Upper lobe of left lung (tissue), 6 donors: Measurements from ENCODE around the gene CDC42BPA. TPM values are rescaled to one million over a fixed set of nuclear protein-coding genes. Genes with fewer than 3 reads are reported as not detected.

Source experiments
- ATAC-seq, 2 donors: fragments of 200-7000 bp; cut with Tn5 transposase; one replicate each; pipeline ENCODE4 v1.9.1; 2022; ENCODE audit warnings: mild to moderate bottlenecking in 2 of 2, moderate library complexity in 2 of 2; ENCODE audit not compliant: low FRiP score in 2 of 2
- DNase-seq, 2 donors: peaks; one replicate each; pipeline ENCODE4 v3.0.0-alpha.2; 2019 to 2020
- H3K27ac ChIP-seq, 4 donors: fragments of 200-600 bp; sonication (generic); one replicate each; pipeline ENCODE4 v1.5.1; 2016 to 2019
- H3K27me3 ChIP-seq, 4 donors: fragments of 200-600 bp; sonication (generic); one replicate each; pipeline ENCODE4 v1.5.1; 2017 to 2019
- H3K36me3 ChIP-seq, 4 donors: fragments of 200-600 bp; sonication (generic); one replicate each; pipeline ENCODE4 v1.5.1; 2016 to 2019
- H3K4me1 ChIP-seq, 4 donors: fragments of 200-600 bp; sonication (generic); one replicate each; pipeline ENCODE4 v1.5.1; 2018 to 2019
- H3K4me3 ChIP-seq, 4 donors: fragments of 200-600 bp; sonication (generic); one replicate each; pipeline ENCODE4 v1.5.1; 2017 to 2019; ENCODE audit warnings: mild to moderate bottlenecking in 2 of 4, moderate library complexity in 1 of 4
- H3K9me3 ChIP-seq, 4 donors: fragments of 200-600 bp; sonication (generic); one replicate each; pipeline ENCODE4 v1.5.1; 2018 to 2019
- EP300 ChIP-seq, 4 donors: sonication (generic); formaldehyde crosslinking; IDR thresholded peaks; one replicate each; pipeline ENCODE4 v1.5.1; 2017; ENCODE audit warnings: antibody characterized with exemption in 4 of 4, control low read depth in 2 of 4
- POLR2A ChIP-seq, 4 donors: fragments of 450-650 bp; IDR thresholded peaks; one replicate each; pipeline ENCODE4 v1.5.1; 2016 to 2017; ENCODE audit warnings: antibody characterized with exemption in 4 of 4, mild to moderate bottlenecking in 2 of 4
- POLR2AphosphoS5 ChIP-seq, 2 donors: sonication (generic); formaldehyde crosslinking; IDR thresholded peaks; one replicate each; pipeline ENCODE4 v1.5.1; 2017; ENCODE audit warnings: antibody characterized with exemption in 2 of 2
- WGBS, 2 donors: methylation state at CpG; one replicate each; pipeline ENCODE4 v1.1.5; 2017 to 2018; 5-methylcytosine and 5-hydroxymethylcytosine counted together
- total RNA-seq, 6 donors: library from RNA; depleted of rRNA in 4 of 6; stranded (reverse); fragments of >200 nt in 4 of 6; gene quantifications; one replicate each; pipeline versions ENCODE4 v1.1.0 to v1.2.1, GENCODE V29; 2016 to 2021
- TF ChIP-seq, protein P1 (sequence below), 6 experiments: fragments of 450-650 bp in 4 of 6; fragments of 200-600 bp in 2 of 6; sonication (generic) in 2 of 6; IDR thresholded peaks; one replicate each; pipeline ENCODE4 v1.5.1; 2016 to 2019; ENCODE audit warnings: antibody characterized with exemption in 6 of 6
- donor health status: DM: no; HTN: no; CAD: no; lungs with moderate emphysema.
- donor health status: DM: no; HTN: yes; CAD: no; lungs with severe emphysema.

CDC42BPA gene
- total RNA-seq, 6 donors from 2014 or later, result 27.8 to 76.1 (median 33.1) TPM

DNA sequence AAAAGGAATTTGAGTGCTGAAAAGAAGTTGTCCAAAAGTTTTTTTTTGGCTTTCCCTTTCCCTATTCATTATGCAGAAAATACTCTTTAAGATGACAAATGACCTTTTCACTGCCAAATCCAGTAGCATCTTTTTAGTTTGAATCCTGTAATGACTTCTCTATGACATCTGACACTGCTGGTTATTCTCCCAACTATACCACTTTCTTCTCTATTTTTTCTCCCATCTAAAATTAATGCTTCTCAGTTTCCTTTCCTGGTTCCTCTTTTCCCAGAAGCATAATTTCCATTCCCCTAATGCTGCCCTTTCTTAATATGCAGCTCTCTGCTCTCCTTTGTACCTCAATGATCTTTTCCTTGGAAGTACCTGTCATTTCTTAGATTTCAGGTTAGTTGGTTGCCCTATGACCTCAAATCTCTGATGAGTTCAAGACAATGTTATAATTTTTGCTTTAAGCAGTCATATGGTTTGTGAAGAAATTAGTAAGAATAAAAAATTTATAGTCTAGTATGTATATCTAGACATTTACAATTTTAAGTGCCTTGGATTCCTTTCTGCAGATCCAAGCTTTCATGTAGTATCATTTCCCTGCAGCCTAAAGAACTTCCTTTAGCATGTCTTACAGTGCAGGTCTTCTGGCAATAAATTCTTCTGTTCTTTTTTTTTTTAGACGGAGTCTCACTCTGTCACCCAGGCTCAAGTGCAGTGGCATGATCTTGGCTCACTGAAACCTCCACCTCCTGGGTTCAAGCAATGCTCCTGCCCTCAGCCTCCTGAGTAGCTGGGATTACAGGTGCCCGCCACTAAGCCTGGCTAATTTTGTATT is 150.8 kb downstream of the CDC42BPA start:
- no peak overlapping the region for H3K27ac ChIP-seq
- no peak for ATAC-seq
- WGBS, 2 donors, result 79 to 84% methylated on average over 2 of the region's 2 CpGs
- no peaks in the 10 kb centered on the region for H3K27me3 ChIP-seq
- TF ChIP-seq POLR2AphosphoS5 (IDR thresholded peaks at IDR 0.05) (no peak), POLR2A (IDR thresholded peaks at IDR 0.05) (no peak), EP300 (IDR thresholded peaks at IDR 0.05) (no peak)
- TF ChIP-seq, protein P1, sequence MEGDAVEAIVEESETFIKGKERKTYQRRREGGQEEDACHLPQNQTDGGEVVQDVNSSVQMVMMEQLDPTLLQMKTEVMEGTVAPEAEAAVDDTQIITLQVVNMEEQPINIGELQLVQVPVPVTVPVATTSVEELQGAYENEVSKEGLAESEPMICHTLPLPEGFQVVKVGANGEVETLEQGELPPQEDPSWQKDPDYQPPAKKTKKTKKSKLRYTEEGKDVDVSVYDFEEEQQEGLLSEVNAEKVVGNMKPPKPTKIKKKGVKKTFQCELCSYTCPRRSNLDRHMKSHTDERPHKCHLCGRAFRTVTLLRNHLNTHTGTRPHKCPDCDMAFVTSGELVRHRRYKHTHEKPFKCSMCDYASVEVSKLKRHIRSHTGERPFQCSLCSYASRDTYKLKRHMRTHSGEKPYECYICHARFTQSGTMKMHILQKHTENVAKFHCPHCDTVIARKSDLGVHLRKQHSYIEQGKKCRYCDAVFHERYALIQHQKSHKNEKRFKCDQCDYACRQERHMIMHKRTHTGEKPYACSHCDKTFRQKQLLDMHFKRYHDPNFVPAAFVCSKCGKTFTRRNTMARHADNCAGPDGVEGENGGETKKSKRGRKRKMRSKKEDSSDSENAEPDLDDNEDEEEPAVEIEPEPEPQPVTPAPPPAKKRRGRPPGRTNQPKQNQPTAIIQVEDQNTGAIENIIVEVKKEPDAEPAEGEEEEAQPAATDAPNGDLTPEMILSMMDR (IDR thresholded peaks at IDR 0.05), result no peak
- no peaks in the 10 kb centered on the region for H3K9me3 ChIP-seq
- H3K4me1 ChIP-seq, result no peaks in the 10 kb centered on the region
- DNase-seq, result no peak
- no peaks in the 10 kb centered on the region for H3K36me3 ChIP-seq
- H3K4me3 ChIP-seq, result no peak overlapping the region

DNA sequence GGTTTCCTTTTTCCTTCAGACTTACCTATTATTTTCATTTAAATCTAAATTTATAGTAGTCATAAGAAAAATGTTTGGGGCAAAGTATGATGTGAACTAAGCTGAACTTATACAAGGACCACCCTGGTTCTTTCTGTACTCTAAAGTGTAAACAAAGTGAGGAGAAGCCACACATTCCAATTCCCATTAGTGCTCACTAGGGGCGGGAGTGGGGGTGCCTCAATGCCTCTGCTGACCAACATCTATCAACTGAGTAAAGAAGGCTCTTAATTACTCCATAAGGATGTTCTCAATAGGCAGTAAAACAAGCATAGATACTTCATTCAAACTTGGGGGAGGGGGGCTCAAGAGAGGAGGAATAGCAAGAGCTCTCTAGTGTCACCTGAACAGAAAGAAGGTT is 151.7 kb downstream of the CDC42BPA start:
- Histone ChIP-seq H3K4me3 (no peak overlapping the region), H3K27me3 (no peaks in the 10 kb centered on the region), H3K36me3 (no peaks in the 10 kb centered on the region), H3K27ac (no peak overlapping the region), H3K4me1 (no peaks in the 10 kb centered on the region), H3K9me3 (no peaks in the 10 kb centered on the region)
- ATAC-seq (no peak), DNase-seq (no peak)
- WGBS, 2 donors, result 86 to 96% methylated on average over 1 of the region's 1 CpG
- no peak for TF ChIP-seq POLR2AphosphoS5 (IDR thresholded peaks at IDR 0.05)
- no peak for TF ChIP-seq POLR2A (IDR thresholded peaks at IDR 0.05)
- TF ChIP-seq, protein P1 (IDR thresholded peaks at IDR 0.05), result no peak
- TF ChIP-seq EP300 (IDR thresholded peaks at IDR 0.05), result no peak

DNA sequence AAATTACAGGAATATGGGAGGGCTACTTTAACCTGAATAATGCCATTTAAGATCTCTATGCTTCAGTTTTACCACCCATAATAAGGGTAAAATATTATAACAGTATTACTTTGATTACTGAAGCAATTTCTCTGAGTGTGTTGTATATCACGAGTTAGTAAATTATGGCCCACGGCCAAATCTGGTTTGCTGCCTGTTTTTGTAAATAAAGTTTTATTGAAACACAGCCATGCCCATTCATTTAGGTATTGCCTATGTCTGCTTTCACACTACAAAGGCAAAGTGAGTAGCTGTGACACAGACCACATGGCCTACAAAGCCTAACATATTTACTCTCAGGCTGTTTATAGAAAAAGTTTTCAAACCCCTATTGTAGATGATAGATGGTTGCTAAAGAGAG is 156.8 kb downstream of the CDC42BPA start:
- 48% methylated on average over 2 of the region's 2 CpGs for WGBS, 2 donors
- Histone ChIP-seq H3K4me1 (no peaks in the 10 kb centered on the region), H3K27me3 (no peaks in the 10 kb centered on the region), H3K27ac (no peak overlapping the region), H3K36me3 (peaks cover 0 to 19% (median 4%) of the 10 kb centered on the region in 4 donors), H3K4me3 (no peak overlapping the region), H3K9me3 (no peaks in the 10 kb centered on the region)
- ATAC-seq (no peak), DNase-seq (no peak)
- no peak for TF ChIP-seq POLR2AphosphoS5 (IDR thresholded peaks at IDR 0.05)
- TF ChIP-seq EP300 (IDR thresholded peaks at IDR 0.05), result no peak
- TF ChIP-seq, protein P1 (IDR thresholded peaks at IDR 0.05), result no peak
- TF ChIP-seq POLR2A (IDR thresholded peaks at IDR 0.05), result no peak

DNA sequence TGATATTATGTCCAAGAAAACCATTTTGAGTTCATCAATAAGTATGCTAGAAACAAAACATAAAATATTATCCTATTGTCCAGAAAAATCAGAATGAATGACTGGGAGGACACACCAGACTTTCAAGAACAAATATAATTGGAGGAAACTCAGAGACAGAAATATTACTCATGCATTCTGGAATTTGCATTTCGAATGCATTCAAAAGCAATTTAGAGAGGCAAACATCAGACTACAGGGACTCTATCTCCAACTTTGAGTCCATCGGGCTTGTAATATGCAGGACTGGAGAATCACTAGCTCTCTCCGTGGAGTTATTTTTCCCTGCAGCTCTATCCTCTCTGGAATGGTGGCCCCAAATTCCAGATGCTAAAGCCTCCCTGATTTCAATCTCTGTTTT is 161.8 kb downstream of the CDC42BPA start:
- no peak overlapping the region for H3K27ac ChIP-seq
- no peak for DNase-seq
- no peak overlapping the region for H3K4me3 ChIP-seq
- H3K4me1 ChIP-seq, result no peaks in the 10 kb centered on the region
- no peak for ATAC-seq
- peaks cover 0 to 19% (median 4%) of the 10 kb centered on the region in 4 donors for H3K36me3 ChIP-seq
- no peaks in the 10 kb centered on the region for H3K27me3 ChIP-seq
- no peaks in the 10 kb centered on the region for H3K9me3 ChIP-seq
- TF ChIP-seq POLR2AphosphoS5 (IDR thresholded peaks at IDR 0.05), result no peak
- no peak for TF ChIP-seq EP300 (IDR thresholded peaks at IDR 0.05)
- TF ChIP-seq, protein P1 (IDR thresholded peaks at IDR 0.05), result no peak
- TF ChIP-seq POLR2A (IDR thresholded peaks at IDR 0.05), result no peak
- WGBS, 2 donors, result 93 to 98% methylated on average over 3 of the region's 3 CpGs

DNA sequence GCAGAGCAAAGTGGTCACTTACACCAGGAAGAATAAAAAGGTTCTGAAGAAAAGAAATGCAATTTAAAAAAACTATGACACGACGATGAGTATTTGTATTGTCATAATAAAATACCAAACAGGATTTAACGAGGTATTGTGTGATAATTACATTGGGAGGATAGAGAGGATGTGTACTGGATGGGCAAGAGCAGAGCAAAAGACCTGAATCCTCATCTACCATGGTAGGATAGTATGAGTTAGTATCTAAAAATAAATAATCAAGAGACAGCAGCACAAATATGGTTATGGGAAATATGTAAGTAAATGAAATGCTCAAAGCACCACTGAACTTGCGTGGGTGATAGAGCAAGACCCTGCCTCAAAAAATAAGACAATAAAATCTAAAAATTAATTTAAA is 162.6 kb downstream of the CDC42BPA start:
- Histone ChIP-seq H3K4me1 (no peaks in the 10 kb centered on the region), H3K27ac (no peak overlapping the region), H3K4me3 (no peak overlapping the region), H3K9me3 (no peaks in the 10 kb centered on the region), H3K36me3 (peaks cover 0 to 19% (median 4%) of the 10 kb centered on the region in 4 donors), H3K27me3 (no peaks in the 10 kb centered on the region)
- TF ChIP-seq POLR2A (IDR thresholded peaks at IDR 0.05), result no peak
- DNase-seq (no peak), ATAC-seq (no peak)
- WGBS, 2 donors, result 84 to 91% methylated on average over 4 of the region's 4 CpGs
